Spleen (tissue), 11 donors: ENCODE measurements around the gene GGT6. TPM values are rescaled to one million over a fixed set of nuclear protein-coding genes. Genes with fewer than 3 reads are reported as not detected.
"Not testable (repeated sequence)": the region's sequence is repeated elsewhere in the genome, so short reads cannot be mapped to it uniquely, and the experiment has no call there.

ENCODE experiments used
- DNase-seq: peaks from one replicate; pipeline ENCODE4 v3.0.0-alpha.2; 2020
- H3K27ac ChIP-seq, 8 donors: fragments of 200-600 bp; sonication (generic) in 7 of 8; 1 replicate in 4 of 8; 2 replicates in 4 of 8; pipeline versions ENCODE4 v1.5.0 to v1.8.0; 2016 to 2021; ENCODE audit warnings: inconsistent platforms in 4 of 8, mild to moderate bottlenecking in 4 of 8, moderate library complexity in 1 of 8
- H3K27me3 ChIP-seq, 7 donors: fragments of 200-600 bp; sonication (generic) in 6 of 7; replicated peaks in 1 of 7; 1 replicate in 4 of 7; 2 replicates in 3 of 7; pipeline versions ENCODE4 v1.5.0 to v1.8.0; 2016 to 2021; ENCODE audit warnings: inconsistent platforms in 3 of 7, mild to moderate bottlenecking in 1 of 7
- H3K36me3 ChIP-seq, 6 donors: fragments of 200-600 bp; sonication (generic) in 5 of 6; 1 replicate in 4 of 6; 2 replicates in 2 of 6; pipeline versions ENCODE4 v1.5.0 to v1.8.0; 2016 to 2021; ENCODE audit warnings: inconsistent platforms in 2 of 6
- H3K4me1 ChIP-seq, 6 donors: fragments of 200-600 bp; sonication (generic) in 5 of 6; 1 replicate in 3 of 6; 2 replicates in 3 of 6; pipeline versions ENCODE4 v1.5.0 to v1.8.0; 2016 to 2021; ENCODE audit warnings: inconsistent platforms in 3 of 6
- H3K4me3 ChIP-seq, 8 donors: fragments of 200-600 bp; sonication (generic) in 7 of 8; 1 replicate in 4 of 8; 2 replicates in 4 of 8; pipeline versions ENCODE4 v1.5.0 to v1.8.0; 2016 to 2021; ENCODE audit warnings: inconsistent platforms in 4 of 8, mild to moderate bottlenecking in 4 of 8, moderate library complexity in 2 of 8
- H3K9me3 ChIP-seq, 8 donors: fragments of 200-600 bp; sonication (generic) in 7 of 8; 1 replicate in 4 of 8; 2 replicates in 4 of 8; pipeline versions ENCODE4 v1.5.0 to v1.8.0; 2016 to 2021; ENCODE audit warnings: inconsistent platforms in 4 of 8
- CTCF ChIP-seq, 11 experiments: fragments of 200-600 bp in 7 of 11; fragments of 450-650 bp in 4 of 11; sonication (generic) in 4 of 11; IDR thresholded peaks in 8 of 11; conservative IDR thresholded peaks in 3 of 11; 1 replicate in 7 of 11; 2 replicates in 4 of 11; pipeline versions ENCODE4 v1.4.0 to v1.8.0; 2016 to 2021; ENCODE audit warnings: antibody characterized with exemption in 11 of 11, inconsistent platforms in 4 of 11, mild to moderate bottlenecking in 1 of 11
- POLR2A ChIP-seq, 3 donors: fragments of 450-650 bp; IDR thresholded peaks; one replicate each; pipeline ENCODE4 v1.5.1; 2017; ENCODE audit warnings: antibody characterized with exemption in 3 of 3, mild to moderate bottlenecking in 1 of 3
- POLR2AphosphoS5 ChIP-seq, 3 donors: sonication (generic); formaldehyde crosslinking; IDR thresholded peaks; one replicate each; pipeline ENCODE4 v1.5.1; 2017; ENCODE audit warnings: antibody characterized with exemption in 3 of 3
- WGBS, 5 donors: extraction: QIAGEN DNeasy Blood & Tissue Kit in 3 of 5; methylation state at CpG; one replicate each; pipeline versions ENCODE4 v1.1.5 to v1.1.7; 2013 to 2018; 5-methylcytosine and 5-hydroxymethylcytosine counted together
- intact Hi-C: fragments of 100-400 bp; cut with DNase I; formaldehyde crosslinking; loops from one replicate; pipeline ENCODE4 v1.15.0; 2023; ENCODE audit warnings: low total_unique reads
- polyA plus RNA-seq, 3 donors: library from polyadenylated mRNA; stranded (reverse); fragments of 200-250 nt; gene quantifications; one replicate each; pipeline ENCODE4 v1.2.1, GENCODE V29; 2013
- total RNA-seq, 7 donors: library from RNA; depleted of rRNA in 3 of 7; stranded (reverse); fragments of >200 nt in 3 of 7; fragmentation: NEBNext Ultra II Directional in 4 of 7; extraction: Animal tissue kit (Norgen Biotek cat#: 25700) in 4 of 7; gene quantifications; one replicate each; pipeline versions ENCODE4 v1.1.0 to v1.2.1, GENCODE V29; 2016 to 2021
- donor health status: healthy with polysubstance abuse.
- donor health status: DM: no; HTN: no; CAD: no; lungs with moderate emphysema.
- donor health status: DM: no; HTN: no; CAD: no.
- donor health status: Bipolar disorder and iron deficiency.
- donor health status: healthy.
- donor health status: DM: no; HTN: no; CAD: no.
- donor health status: DM: yes; HTN: yes; CAD: no.

Gene GGT6
- total and polyA plus RNA-seq, 10 donors: 0.03 to 0.42 TPM; not detected in 8

GRCh38 chr17:4583206-4583605, 22.8 kb upstream of the GGT6 start:
- 63 to 73% (median 64%) methylated on average over 3 of the region's 3 CpGs for WGBS, 5 donors
- Histone ChIP-seq H3K4me3 (no peak overlapping the region), H3K9me3 (no peaks in the 10 kb centered on the region), H3K4me1 (peaks cover 6 to 21% (median 16%) of the 10 kb centered on the region in 6 donors), H3K36me3 (no peaks in the 10 kb centered on the region), H3K27me3 (peaks cover 4 to 52% (median 33%) of the 10 kb centered on the region in 7 donors), H3K27ac (no peak overlapping the region)
- TF ChIP-seq POLR2A (IDR thresholded peaks at IDR 0.05): no peak
- TF ChIP-seq CTCF (IDR thresholded peaks at IDR 0.05 in 8 of 11, conservative IDR thresholded peaks at IDR 0.05 in 3 of 11): no peak
- TF ChIP-seq POLR2AphosphoS5 (IDR thresholded peaks at IDR 0.05): no peak
- peak; percentile 19 for DNase-seq
- intact Hi-C loops: no loop called here

- Histone ChIP-seq H3K9me3 (no peaks in the 10 kb centered on the region), H3K27me3 (peaks cover 4 to 52% (median 33%) of the 10 kb centered on the region in 7 donors), H3K4me3 (no peak overlapping the region), H3K4me1 (peaks cover 6 to 21% (median 16%) of the 10 kb centered on the region in 6 donors), H3K27ac (no peak overlapping the region), H3K36me3 (no peaks in the 10 kb centered on the region)
- TF ChIP-seq CTCF (IDR thresholded peaks at IDR 0.05 in 8 of 11, conservative IDR thresholded peaks at IDR 0.05 in 3 of 11) (no peak), POLR2A (IDR thresholded peaks at IDR 0.05) (no peak), POLR2AphosphoS5 (IDR thresholded peaks at IDR 0.05) (no peak)
- WGBS, 5 donors: 74 to 91% (median 84%) methylated on average over 8 of the region's 8 CpGs
- intact Hi-C loops: no loop called here
- DNase-seq: peak; percentile 16
Observed at GRCh38 chr17:4582691-4583090, 22.3 kb upstream of the GGT6 start.

GRCh38 chr17:4582101-4582501, 21.7 kb upstream of the GGT6 start:
- Histone ChIP-seq H3K4me3 (no peak overlapping the region), H3K9me3 (no peaks in the 10 kb centered on the region), H3K36me3 (no peaks in the 10 kb centered on the region), H3K27me3 (peaks cover 4 to 52% (median 33%) of the 10 kb centered on the region in 7 donors), H3K4me1 (peaks cover 6 to 21% (median 16%) of the 10 kb centered on the region in 6 donors), H3K27ac (no peak overlapping the region)
- intact Hi-C loops: no loop called here
- no peak for TF ChIP-seq POLR2A (IDR thresholded peaks at IDR 0.05)
- peak; percentile 55 for DNase-seq
- 64 to 74% (median 71%) methylated on average over 5 to 7 of the region's 7 CpGs for WGBS, 5 donors

- DNase-seq: peak; percentile 46
- no peak overlapping the region for H3K27ac ChIP-seq
- no peaks in the 10 kb centered on the region for H3K9me3 ChIP-seq
- H3K36me3 ChIP-seq: no peaks in the 10 kb centered on the region
- WGBS, 5 donors: 22 to 48% (median 45%) methylated on average over 5 to 7 of the region's 7 CpGs
- TF ChIP-seq POLR2AphosphoS5 (IDR thresholded peaks at IDR 0.05): no peak
- TF ChIP-seq POLR2A (IDR thresholded peaks at IDR 0.05): no peak
- TF ChIP-seq CTCF (IDR thresholded peaks at IDR 0.05 in 8 of 11, conservative IDR thresholded peaks at IDR 0.05 in 3 of 11): no peak
- peaks cover 4 to 41% (median 33%) of the 10 kb centered on the region in 7 donors for H3K27me3 ChIP-seq
- intact Hi-C loops: no loop called here
- peaks cover 6 to 21% (median 16%) of the 10 kb centered on the region in 6 donors for H3K4me1 ChIP-seq
- no peak overlapping the region for H3K4me3 ChIP-seq
Observed at GRCh38 chr17:4580291-4580690, 19.9 kb upstream of the GGT6 start.

GRCh38 chr17:4579678-4580077, 19.3 kb upstream of the GGT6 start:
- H3K27me3 ChIP-seq: peaks cover 4 to 35% (median 26%) of the 10 kb centered on the region in 7 donors
- peaks cover 6 to 15% (median 13%) of the 10 kb centered on the region in 6 donors for H3K4me1 ChIP-seq
- no peaks in the 10 kb centered on the region for H3K36me3 ChIP-seq
- intact Hi-C loops: no loop called here
- H3K9me3 ChIP-seq: no peaks in the 10 kb centered on the region
- 81 to 91% (median 84%) methylated on average over 11 of the region's 11 CpGs for WGBS, 5 donors
- no peak overlapping the region for H3K4me3 ChIP-seq
- no peak for TF ChIP-seq CTCF (IDR thresholded peaks at IDR 0.05 in 8 of 11, conservative IDR thresholded peaks at IDR 0.05 in 3 of 11)
- TF ChIP-seq POLR2A (IDR thresholded peaks at IDR 0.05): no peak
- no peak for TF ChIP-seq POLR2AphosphoS5 (IDR thresholded peaks at IDR 0.05)
- DNase-seq: peak; percentile 33
- no peak overlapping the region for H3K27ac ChIP-seq

GRCh38 chr17:4578349-4578748, 18.0 kb upstream of the GGT6 start:
- DNase-seq: peak; percentile 43

More at GRCh38 chr17:4578349-4578748, 18.0 kb upstream of the GGT6 start:
- H3K36me3 ChIP-seq, H3K4me1 ChIP-seq, intact Hi-C loops, H3K4me3 ChIP-seq, H3K9me3 ChIP-seq, H3K27ac ChIP-seq: not testable (repeated sequence)
- H3K27me3 ChIP-seq: peaks cover 2 to 22% (median 13%) of the 10 kb centered on the region in 7 donors
- WGBS, 5 donors: 94 to 99% (median 97%) methylated on average over 8 to 23 of the region's 24 CpGs
